Gastrocnemius medialis (tissue), 4 donors: ENCODE data around the gene MAN1C1. TPM values are rescaled to one million over a fixed set of nuclear protein-coding genes. Genes with fewer than 3 reads are reported as not detected.

Experiments
- ATAC-seq, 2 donors: fragments of 150-250 bp; one replicate each; pipeline ENCODE4 v1.9.1; 2016
- DNase-seq, 2 donors: peaks; one replicate each; pipeline ENCODE4 v3.0.0-alpha.2; 2019
- H3K27ac ChIP-seq, 4 donors: fragments of 200-600 bp; sonication (generic); 1 replicate in 1 of 4; 2 replicates in 3 of 4; pipeline ENCODE4 v1.5.1; 2016 to 2018; ENCODE audit warnings: mild to moderate bottlenecking in 2 of 4, moderate library complexity in 1 of 4
- H3K27me3 ChIP-seq, 3 donors: fragments of 200-600 bp; sonication (generic) in 2 of 3; 1 replicate in 1 of 3; 2 replicates in 2 of 3; pipeline versions ENCODE4 v1.5.1 to v1.6.0; 2016 to 2019; ENCODE audit warnings: mild to moderate bottlenecking in 1 of 3, moderate library complexity in 1 of 3
- H3K36me3 ChIP-seq, 2 donors: fragments of 200-600 bp; sonication (generic) in 1 of 2; one replicate each; pipeline ENCODE4 v1.5.1; 2017 to 2018
- H3K4me1 ChIP-seq, 2 donors: fragments of 200-600 bp; sonication (generic) in 1 of 2; one replicate each; pipeline ENCODE4 v1.5.1; 2016 to 2017; ENCODE audit warnings: mild to moderate bottlenecking in 2 of 2
- H3K4me3 ChIP-seq, 4 donors: fragments of 200-600 bp; sonication (generic) in 3 of 4; 1 replicate in 1 of 4; 2 replicates in 3 of 4; pipeline ENCODE4 v1.5.1; 2016 to 2019; ENCODE audit warnings: mild to moderate bottlenecking in 2 of 4
- H3K9me3 ChIP-seq, 3 donors: fragments of 200-600 bp; sonication (generic) in 2 of 3; 1 replicate in 1 of 3; 2 replicates in 2 of 3; pipeline ENCODE4 v1.5.1; 2016 to 2019
- POLR2A ChIP-seq, 2 donors: fragments of 450-650 bp; IDR thresholded peaks; one replicate each; pipeline ENCODE4 v1.6.1; 2017; ENCODE audit warnings: antibody characterized with exemption in 2 of 2, mild to moderate bottlenecking in 2 of 2, moderate library complexity in 2 of 2
- in situ Hi-C, 4 donors: fragments of 200-750 bp; cut with MboI; loops; one replicate each; pipeline versions ENCODE4 v1.15.0 to v1.8.0; 2017; ENCODE audit warnings: low sequenced_read_pairs in 4 of 4
- intact Hi-C: fragments of 100-400 bp; cut with DNase I; formaldehyde crosslinking; loops from one replicate; pipeline ENCODE4 v1.15.1; 2023; ENCODE audit warnings: low total_unique reads
- total RNA-seq, 4 donors: library from RNA; depleted of rRNA; stranded (reverse); fragments of >200 nt; gene quantifications; one replicate each; pipeline versions ENCODE4 v1.1.0 to v1.2.3, GENCODE V29; 2016
- TF ChIP-seq, protein P1 (sequence below), 5 experiments: fragments of 450-650 bp in 3 of 5; fragments of 200-600 bp in 2 of 5; sonication (generic) in 2 of 5; IDR thresholded peaks in 4 of 5; conservative IDR thresholded peaks in 1 of 5; 1 replicate in 4 of 5; 2 replicates in 1 of 5; pipeline ENCODE4 v1.5.1; 2016 to 2019; ENCODE audit warnings: antibody characterized with exemption in 5 of 5, mild to moderate bottlenecking in 3 of 5, moderate library complexity in 3 of 5

The MAN1C1 gene
- total RNA-seq, 4 donors from 2014 or later = 2.0 to 4.4 (median 2.5) TPM

DNA sequence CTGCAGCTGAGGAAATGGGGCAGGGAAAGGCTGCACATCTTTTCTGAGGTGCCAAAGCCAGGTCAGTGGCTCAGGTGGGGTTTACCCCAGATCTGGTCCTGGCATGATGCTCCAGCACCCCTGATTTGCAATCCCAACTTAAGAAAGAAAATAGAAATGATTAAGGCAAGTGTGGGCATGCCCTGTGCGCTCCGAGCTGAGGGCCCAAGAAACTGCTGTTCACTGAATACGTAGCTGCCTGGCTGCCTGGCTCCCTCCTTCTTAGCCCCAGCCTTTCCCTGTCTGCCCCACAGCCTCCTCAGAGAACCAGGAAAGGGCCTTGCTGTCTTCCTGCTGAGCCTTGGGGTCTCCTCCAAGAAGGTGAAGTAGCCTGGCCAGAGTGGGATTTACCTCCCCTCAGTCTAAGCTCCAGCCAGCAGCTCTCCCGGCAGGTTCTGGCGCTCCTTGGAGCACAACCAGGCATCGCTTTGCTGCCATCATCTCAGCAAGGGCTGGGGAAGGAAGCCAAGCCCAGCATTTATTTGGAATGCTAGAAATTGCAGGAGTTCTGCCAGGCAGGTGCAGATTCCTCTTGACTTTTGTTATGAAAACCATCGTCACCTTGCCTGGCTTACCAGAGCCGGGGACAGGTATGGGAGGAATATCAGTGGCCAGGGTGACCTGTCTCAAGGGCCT, 132.1 kb downstream of the MAN1C1 start:
- Histone ChIP-seq H3K36me3 (no peaks in the 10 kb centered on the region), H3K27ac (no peak overlapping the region), H3K4me3 (no peak overlapping the region), H3K9me3 (no peaks in the 10 kb centered on the region), H3K27me3 (no peaks in the 10 kb centered on the region), H3K4me1 (peaks cover 17 to 18% of the 10 kb centered on the region in 2 donors)
- DNase-seq (no peak), ATAC-seq (no peak)
- TF ChIP-seq POLR2A (IDR thresholded peaks at IDR 0.05) = no peak
- TF ChIP-seq, protein P1, sequence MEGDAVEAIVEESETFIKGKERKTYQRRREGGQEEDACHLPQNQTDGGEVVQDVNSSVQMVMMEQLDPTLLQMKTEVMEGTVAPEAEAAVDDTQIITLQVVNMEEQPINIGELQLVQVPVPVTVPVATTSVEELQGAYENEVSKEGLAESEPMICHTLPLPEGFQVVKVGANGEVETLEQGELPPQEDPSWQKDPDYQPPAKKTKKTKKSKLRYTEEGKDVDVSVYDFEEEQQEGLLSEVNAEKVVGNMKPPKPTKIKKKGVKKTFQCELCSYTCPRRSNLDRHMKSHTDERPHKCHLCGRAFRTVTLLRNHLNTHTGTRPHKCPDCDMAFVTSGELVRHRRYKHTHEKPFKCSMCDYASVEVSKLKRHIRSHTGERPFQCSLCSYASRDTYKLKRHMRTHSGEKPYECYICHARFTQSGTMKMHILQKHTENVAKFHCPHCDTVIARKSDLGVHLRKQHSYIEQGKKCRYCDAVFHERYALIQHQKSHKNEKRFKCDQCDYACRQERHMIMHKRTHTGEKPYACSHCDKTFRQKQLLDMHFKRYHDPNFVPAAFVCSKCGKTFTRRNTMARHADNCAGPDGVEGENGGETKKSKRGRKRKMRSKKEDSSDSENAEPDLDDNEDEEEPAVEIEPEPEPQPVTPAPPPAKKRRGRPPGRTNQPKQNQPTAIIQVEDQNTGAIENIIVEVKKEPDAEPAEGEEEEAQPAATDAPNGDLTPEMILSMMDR (IDR thresholded peaks at IDR 0.05 in 4 of 5, conservative IDR thresholded peaks at IDR 0.05 in 1 of 5) = no peak
- intact Hi-C loops (no loop called here), in situ Hi-C loops (loop anchor here in 3 of 4 donors (5.0 to 25.0 kb wide), 3 partner anchors 56 to 141 kb away; partner anchors contain the start of genes MAN1C1 (in 1 of the 3) and SELENON (in 1 of the 3))

DNA sequence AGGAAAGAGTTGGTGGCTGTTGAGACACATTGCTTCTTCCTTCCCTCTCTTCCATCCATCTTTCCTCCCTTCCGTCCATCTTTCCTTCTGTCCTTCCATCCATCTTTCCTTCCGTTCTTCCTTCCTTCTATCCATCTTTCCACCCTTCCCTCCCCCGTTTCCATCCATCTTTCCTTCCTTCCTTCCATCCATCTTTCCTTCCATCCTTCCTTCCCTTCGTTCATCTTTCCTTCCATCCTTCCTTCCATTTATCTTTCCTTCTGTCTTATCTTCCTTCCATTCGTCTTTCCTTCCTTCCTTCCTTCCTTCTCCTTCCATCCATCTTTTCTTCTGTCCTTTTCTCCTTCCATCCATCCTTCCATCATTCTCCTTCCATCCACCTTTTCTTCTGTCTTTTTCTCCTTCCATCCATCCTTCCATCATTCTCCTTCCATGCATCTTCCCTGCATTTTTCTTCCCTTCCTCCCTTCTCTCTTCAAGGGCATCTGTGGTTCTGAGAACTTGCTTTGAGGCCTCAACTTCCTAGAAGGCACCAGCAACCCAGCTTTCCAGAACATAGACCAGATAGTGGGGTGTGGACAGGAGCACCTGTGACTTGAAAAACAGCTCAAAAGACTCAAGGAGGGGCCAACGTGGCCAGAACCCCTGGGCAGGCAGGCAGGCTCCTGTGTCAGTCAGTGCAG, 134.5 kb downstream of the MAN1C1 start:
- H3K36me3 ChIP-seq = no peaks in the 10 kb centered on the region
- no peak overlapping the region for H3K4me3 ChIP-seq
- in situ Hi-C loops = no loop called here
- ATAC-seq (no peak), DNase-seq (no peak)
- H3K27me3 ChIP-seq = no peaks in the 10 kb centered on the region
- TF ChIP-seq, protein P1 (IDR thresholded peaks at IDR 0.05 in 4 of 5, conservative IDR thresholded peaks at IDR 0.05 in 1 of 5) = no peak
- intact Hi-C loops = no loop called here
- H3K27ac ChIP-seq = no peak overlapping the region
- H3K9me3 ChIP-seq = no peaks in the 10 kb centered on the region
- no peaks in the 10 kb centered on the region for H3K4me1 ChIP-seq

DNA sequence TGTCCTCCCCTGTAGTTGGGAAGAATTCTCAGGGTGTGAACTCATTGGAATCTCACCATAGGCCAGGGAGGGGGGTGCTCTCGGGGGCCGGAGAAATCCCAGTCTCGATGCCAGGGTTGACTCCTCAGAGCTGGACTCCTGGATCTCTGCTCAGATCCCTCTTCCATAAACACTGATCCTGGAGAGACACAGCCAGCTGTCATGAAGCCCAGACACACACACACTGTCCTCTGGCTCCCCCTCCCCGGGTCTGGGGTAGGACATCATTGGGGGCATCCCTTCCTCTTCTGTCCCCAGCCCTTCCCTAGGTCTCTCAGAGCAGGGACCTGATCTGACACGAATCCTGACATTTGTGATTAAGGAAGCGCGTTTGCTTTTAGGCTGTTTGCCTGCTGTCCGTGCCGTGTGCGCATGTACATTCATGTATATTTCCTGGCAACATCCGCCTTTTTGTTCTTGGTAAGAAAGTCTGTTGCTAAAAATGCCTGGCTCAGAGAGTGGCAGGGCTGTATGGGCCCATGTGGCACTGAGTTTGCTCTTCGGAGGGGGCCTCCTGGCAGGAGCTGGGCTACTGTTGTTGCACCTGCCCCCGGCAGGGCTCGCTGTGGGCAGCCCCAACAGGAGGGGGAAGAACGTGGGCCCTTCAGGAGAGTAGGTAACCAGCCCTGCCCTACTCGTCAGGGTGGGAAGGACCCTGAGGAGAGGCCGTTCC, 138.0 kb downstream of the MAN1C1 start:
- H3K36me3 ChIP-seq = no peaks in the 10 kb centered on the region
- no peak overlapping the region for H3K4me3 ChIP-seq
- no peak overlapping the region for H3K27ac ChIP-seq
- ATAC-seq (peak in 1 of 2 donors; percentile 30), DNase-seq (no peak)
- no peaks in the 10 kb centered on the region for H3K27me3 ChIP-seq
- intact Hi-C loops (no loop called here), in situ Hi-C loops (no loop called here)
- TF ChIP-seq, protein P1 (IDR thresholded peaks at IDR 0.05 in 4 of 5, conservative IDR thresholded peaks at IDR 0.05 in 1 of 5) = peak in 1 of 5 experiments; percentile 27
- TF ChIP-seq POLR2A (IDR thresholded peaks at IDR 0.05) = no peak
- H3K9me3 ChIP-seq = no peaks in the 10 kb centered on the region
- H3K4me1 ChIP-seq = no peaks in the 10 kb centered on the region

DNA sequence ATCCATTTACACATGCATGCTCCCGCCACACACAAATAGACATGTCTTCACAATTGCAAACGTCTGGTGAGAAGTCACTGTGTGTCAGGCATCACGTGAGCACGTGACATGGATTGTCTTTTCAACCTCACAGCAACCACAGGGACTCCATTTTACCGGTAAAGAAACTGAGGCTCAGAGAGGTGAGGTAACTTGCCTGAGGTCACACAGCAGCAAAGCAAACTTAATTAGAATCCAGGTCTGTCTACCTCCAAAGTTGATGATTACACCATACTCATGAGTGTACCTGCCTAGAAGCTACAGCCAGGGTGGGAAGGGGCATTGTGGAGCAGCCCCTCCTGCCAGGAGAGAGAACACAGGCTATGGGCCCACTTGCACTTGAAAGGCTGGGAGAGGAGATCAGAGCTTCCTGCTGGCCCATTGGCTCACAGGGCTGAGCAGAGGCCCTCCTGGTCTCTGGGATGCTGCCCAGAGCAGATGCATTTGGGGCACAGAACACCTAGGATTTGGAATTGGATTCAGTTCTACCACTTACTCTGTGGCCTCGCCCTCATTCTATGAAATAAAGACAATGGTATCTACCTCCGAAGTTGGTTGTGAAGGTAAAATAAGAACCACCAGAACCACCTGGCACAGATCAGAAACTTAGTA, 139.0 kb downstream of the MAN1C1 start:
- intact Hi-C loops = no loop called here
- H3K9me3 ChIP-seq = no peaks in the 10 kb centered on the region
- TF ChIP-seq POLR2A (IDR thresholded peaks at IDR 0.05) = no peak
- TF ChIP-seq, protein P1 (IDR thresholded peaks at IDR 0.05 in 4 of 5, conservative IDR thresholded peaks at IDR 0.05 in 1 of 5) = no peak
- H3K4me3 ChIP-seq = no peak overlapping the region
- no peaks in the 10 kb centered on the region for H3K27me3 ChIP-seq
- DNase-seq (no peak), ATAC-seq (no peak)
- no peaks in the 10 kb centered on the region for H3K36me3 ChIP-seq
- in situ Hi-C loops = no loop called here
- no peak overlapping the region for H3K27ac ChIP-seq
- no peaks in the 10 kb centered on the region for H3K4me1 ChIP-seq
